ENCODE results near the gene AMBRA1. TPM values are rescaled to one million over a fixed set of nuclear protein-coding genes. Genes with fewer than 3 reads are reported as not detected.

The AMBRA1 gene
- total RNA-seq, 1 donor from 2014 or later, result 29.4 TPM

DNA sequence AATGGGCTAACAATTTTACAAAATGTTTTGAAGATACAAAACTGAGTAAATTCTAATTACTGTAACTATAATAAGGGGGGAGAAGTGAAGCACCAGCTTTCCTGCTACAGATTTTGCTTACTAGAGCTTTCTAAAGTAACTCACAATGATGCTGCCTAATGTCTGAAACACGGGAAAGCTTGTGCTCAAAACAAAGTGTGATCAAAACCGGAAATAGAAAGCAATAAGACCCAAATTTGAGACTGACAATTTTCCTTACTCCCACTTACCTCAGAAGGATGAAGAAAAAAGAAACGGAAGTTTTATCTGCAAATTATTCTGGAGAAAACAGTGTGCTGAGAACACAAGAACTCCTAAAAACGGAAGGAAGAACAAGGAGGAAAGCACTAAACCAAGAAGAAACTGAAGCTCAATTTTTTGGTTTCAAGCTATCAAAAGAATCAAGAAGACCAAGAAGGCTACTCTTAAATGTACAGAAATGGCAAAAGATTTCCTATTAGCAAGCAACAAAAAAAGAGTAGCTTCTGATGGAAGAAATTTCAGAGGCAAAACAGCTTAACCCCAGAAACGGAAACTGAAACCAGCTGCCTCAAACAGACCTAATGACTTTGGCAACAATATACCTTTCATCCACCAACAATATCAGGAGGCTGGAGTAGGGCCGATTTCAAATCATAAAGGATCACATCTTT lies 33.4 kb downstream of the AMBRA1 start:
- Histone ChIP-seq H3K9ac (ENCODE audit: low read length) (no peak overlapping the region), H3K9me3 (ENCODE audit: insufficient read depth, low read depth, low read length) (no peaks in the 10 kb centered on the region), H3K4me3 (ENCODE audit: insufficient read depth, low read depth, low read length) (no peak overlapping the region), H3K36me3 (ENCODE audit: insufficient read depth, low read length) (no peaks in the 10 kb centered on the region), H4K20me1 (ENCODE audit: insufficient read depth, low read length) (peaks cover 69% of the 10 kb centered on the region), H2AFZ (ENCODE audit: low read depth, low read length) (no peak overlapping the region), H3K27ac (ENCODE audit: low read depth, low read length) (no peak overlapping the region), H3K4me2 (ENCODE audit: low read length) (peak overlapping the region; percentile 46), H3K79me2 (ENCODE audit: insufficient read depth, low read length) (peaks cover 66% of the 10 kb centered on the region), H3K4me1 (ENCODE audit: insufficient read depth, low read length) (peaks cover 10% of the 10 kb centered on the region), H3K27me3 (ENCODE audit: insufficient read depth, low read length) (no peaks in the 10 kb centered on the region)
- Mint-ChIP-seq H3K9me3 (ENCODE audit: unreplicated experiment) (no peaks in the 10 kb centered on the region), H3K4me3 (ENCODE audit: unreplicated experiment) (peak overlapping the region; percentile 50), H3K36me3 (ENCODE audit: low read depth, unreplicated experiment) (no peaks in the 10 kb centered on the region), H3K27me3 (ENCODE audit: low read depth, unreplicated experiment) (no peaks in the 10 kb centered on the region), H3K4me1 (ENCODE audit: low read depth, unreplicated experiment) (peaks cover 23% of the 10 kb centered on the region), H3K27ac (ENCODE audit: unreplicated experiment) (peak overlapping the region; percentile 4)
- DNase-seq (ENCODE audit: low read depth) (no peak), FAIRE-seq (no peak)
- no peak for TF ChIP-seq EZH2 (IDR thresholded peaks at IDR 0.05; ENCODE audit: insufficient read depth, low read length)
- TF ChIP-seq, protein P1, sequence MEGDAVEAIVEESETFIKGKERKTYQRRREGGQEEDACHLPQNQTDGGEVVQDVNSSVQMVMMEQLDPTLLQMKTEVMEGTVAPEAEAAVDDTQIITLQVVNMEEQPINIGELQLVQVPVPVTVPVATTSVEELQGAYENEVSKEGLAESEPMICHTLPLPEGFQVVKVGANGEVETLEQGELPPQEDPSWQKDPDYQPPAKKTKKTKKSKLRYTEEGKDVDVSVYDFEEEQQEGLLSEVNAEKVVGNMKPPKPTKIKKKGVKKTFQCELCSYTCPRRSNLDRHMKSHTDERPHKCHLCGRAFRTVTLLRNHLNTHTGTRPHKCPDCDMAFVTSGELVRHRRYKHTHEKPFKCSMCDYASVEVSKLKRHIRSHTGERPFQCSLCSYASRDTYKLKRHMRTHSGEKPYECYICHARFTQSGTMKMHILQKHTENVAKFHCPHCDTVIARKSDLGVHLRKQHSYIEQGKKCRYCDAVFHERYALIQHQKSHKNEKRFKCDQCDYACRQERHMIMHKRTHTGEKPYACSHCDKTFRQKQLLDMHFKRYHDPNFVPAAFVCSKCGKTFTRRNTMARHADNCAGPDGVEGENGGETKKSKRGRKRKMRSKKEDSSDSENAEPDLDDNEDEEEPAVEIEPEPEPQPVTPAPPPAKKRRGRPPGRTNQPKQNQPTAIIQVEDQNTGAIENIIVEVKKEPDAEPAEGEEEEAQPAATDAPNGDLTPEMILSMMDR (IDR thresholded peaks at IDR 0.05; ENCODE audit: insufficient read depth, low read depth, low read length), result no peak

DNA sequence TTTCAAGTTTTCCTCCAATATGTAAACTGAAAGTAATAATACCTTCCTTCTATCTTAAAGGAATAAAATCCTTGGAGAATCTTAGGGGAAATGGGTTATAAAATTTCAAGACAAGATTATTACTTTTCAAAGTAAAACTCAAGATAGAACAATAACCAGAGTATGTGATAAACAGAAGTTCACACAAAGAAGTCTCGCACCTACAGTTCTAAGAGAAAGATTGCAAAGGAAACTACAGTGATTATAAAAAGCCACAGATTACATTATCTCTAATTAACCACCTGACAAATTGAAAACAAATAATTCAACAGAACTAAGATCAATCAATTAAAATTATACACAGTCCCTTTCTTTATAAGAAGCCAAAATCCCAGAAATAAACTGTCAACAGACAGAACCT lies 34.0 kb downstream of the AMBRA1 start:
- Histone ChIP-seq H3K4me1 (ENCODE audit: insufficient read depth, low read length) (peaks cover 16% of the 10 kb centered on the region), H2AFZ (ENCODE audit: low read depth, low read length) (no peak overlapping the region), H3K4me2 (ENCODE audit: low read length) (no peak overlapping the region), H3K27ac (ENCODE audit: low read depth, low read length) (no peak overlapping the region), H3K36me3 (ENCODE audit: insufficient read depth, low read length) (no peaks in the 10 kb centered on the region), H3K27me3 (ENCODE audit: insufficient read depth, low read length) (no peaks in the 10 kb centered on the region), H3K79me2 (ENCODE audit: insufficient read depth, low read length) (peaks cover 68% of the 10 kb centered on the region), H4K20me1 (ENCODE audit: insufficient read depth, low read length) (peaks cover 69% of the 10 kb centered on the region), H3K9ac (ENCODE audit: low read length) (no peak overlapping the region), H3K9me3 (ENCODE audit: insufficient read depth, low read depth, low read length) (no peaks in the 10 kb centered on the region), H3K4me3 (ENCODE audit: insufficient read depth, low read depth, low read length) (no peak overlapping the region)
- Mint-ChIP-seq H3K9me3 (ENCODE audit: unreplicated experiment) (no peaks in the 10 kb centered on the region), H3K27ac (ENCODE audit: unreplicated experiment) (peak overlapping the region; percentile 5), H3K4me1 (ENCODE audit: low read depth, unreplicated experiment) (peaks cover 25% of the 10 kb centered on the region), H3K36me3 (ENCODE audit: low read depth, unreplicated experiment) (no peaks in the 10 kb centered on the region), H3K27me3 (ENCODE audit: low read depth, unreplicated experiment) (no peaks in the 10 kb centered on the region), H3K4me3 (ENCODE audit: unreplicated experiment) (peak overlapping the region; percentile 34)
- DNase-seq (ENCODE audit: low read depth), result no peak
- TF ChIP-seq EZH2 (IDR thresholded peaks at IDR 0.05; ENCODE audit: insufficient read depth, low read length), result no peak
- TF ChIP-seq, protein P1 (IDR thresholded peaks at IDR 0.05; ENCODE audit: insufficient read depth, low read depth, low read length), result no peak
- FAIRE-seq, result no peak

DNA sequence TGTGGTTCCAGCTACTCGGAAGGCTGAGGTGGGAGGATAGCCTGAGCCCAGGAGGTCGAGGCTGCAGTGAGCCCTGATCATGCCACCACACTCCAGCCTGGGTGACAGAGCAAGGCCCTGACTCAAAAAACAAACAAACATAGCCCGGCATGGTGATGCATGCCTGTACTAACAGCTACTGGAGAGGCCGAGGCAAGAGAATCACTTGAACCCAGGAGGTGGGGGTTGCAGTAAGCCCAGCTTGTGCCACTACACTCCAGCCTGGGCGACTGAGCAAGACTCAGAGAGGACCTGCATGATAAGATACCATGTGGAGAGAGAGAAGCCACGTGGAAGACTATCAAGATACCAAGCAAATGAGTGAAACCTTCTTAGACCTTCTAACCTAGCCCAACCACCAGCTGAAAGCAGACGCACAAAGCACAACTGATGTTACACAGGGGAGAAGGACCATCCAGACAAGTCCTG lies 36.1 kb downstream of the AMBRA1 start:
- H3K27me3 Mint-ChIP-seq (ENCODE audit: low read depth, unreplicated experiment), result no peaks in the 10 kb centered on the region
- TF ChIP-seq EZH2 (IDR thresholded peaks at IDR 0.05; ENCODE audit: insufficient read depth, low read length), result no peak
- TF ChIP-seq, protein P1 (IDR thresholded peaks at IDR 0.05; ENCODE audit: insufficient read depth, low read depth, low read length), result no peak
- no peak overlapping the region for H3K27ac Mint-ChIP-seq (ENCODE audit: unreplicated experiment)
- H3K36me3 Mint-ChIP-seq (ENCODE audit: low read depth, unreplicated experiment), result no peaks in the 10 kb centered on the region
- Histone ChIP-seq H3K79me2 (ENCODE audit: insufficient read depth, low read length) (peaks cover 75% of the 10 kb centered on the region), H3K27ac (ENCODE audit: low read depth, low read length) (no peak overlapping the region), H2AFZ (ENCODE audit: low read depth, low read length) (no peak overlapping the region), H3K4me1 (ENCODE audit: insufficient read depth, low read length) (peaks cover 32% of the 10 kb centered on the region), H3K4me3 (ENCODE audit: insufficient read depth, low read depth, low read length) (no peak overlapping the region), H3K36me3 (ENCODE audit: insufficient read depth, low read length) (no peaks in the 10 kb centered on the region), H3K4me2 (ENCODE audit: low read length) (peak overlapping the region; percentile 12), H3K27me3 (ENCODE audit: insufficient read depth, low read length) (no peaks in the 10 kb centered on the region), H3K9me3 (ENCODE audit: insufficient read depth, low read depth, low read length) (no peaks in the 10 kb centered on the region), H3K9ac (ENCODE audit: low read length) (no peak overlapping the region), H4K20me1 (ENCODE audit: insufficient read depth, low read length) (peaks cover 68% of the 10 kb centered on the region)
- no peak for FAIRE-seq
- no peak overlapping the region for H3K4me3 Mint-ChIP-seq (ENCODE audit: unreplicated experiment)
- H3K4me1 Mint-ChIP-seq (ENCODE audit: low read depth, unreplicated experiment), result peaks cover 31% of the 10 kb centered on the region
- DNase-seq (ENCODE audit: low read depth), result peak; percentile 34
- H3K9me3 Mint-ChIP-seq (ENCODE audit: unreplicated experiment), result no peaks in the 10 kb centered on the region
